GM21423 (cell line): ENCODE results near the gene NSMCE1.

Experiments
- ATAC-seq: cut with Tn5 transposase; IDR thresholded peaks from one replicate; pipeline ENCODE4 v1.9.1; 2021; ENCODE audit warnings: mild to moderate bottlenecking, moderate library complexity; ENCODE audit not compliant: unreplicated experiment

NSMCE1 gene, protein sequence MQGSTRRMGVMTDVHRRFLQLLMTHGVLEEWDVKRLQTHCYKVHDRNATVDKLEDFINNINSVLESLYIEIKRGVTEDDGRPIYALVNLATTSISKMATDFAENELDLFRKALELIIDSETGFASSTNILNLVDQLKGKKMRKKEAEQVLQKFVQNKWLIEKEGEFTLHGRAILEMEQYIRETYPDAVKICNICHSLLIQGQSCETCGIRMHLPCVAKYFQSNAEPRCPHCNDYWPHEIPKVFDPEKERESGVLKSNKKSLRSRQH

DNA sequence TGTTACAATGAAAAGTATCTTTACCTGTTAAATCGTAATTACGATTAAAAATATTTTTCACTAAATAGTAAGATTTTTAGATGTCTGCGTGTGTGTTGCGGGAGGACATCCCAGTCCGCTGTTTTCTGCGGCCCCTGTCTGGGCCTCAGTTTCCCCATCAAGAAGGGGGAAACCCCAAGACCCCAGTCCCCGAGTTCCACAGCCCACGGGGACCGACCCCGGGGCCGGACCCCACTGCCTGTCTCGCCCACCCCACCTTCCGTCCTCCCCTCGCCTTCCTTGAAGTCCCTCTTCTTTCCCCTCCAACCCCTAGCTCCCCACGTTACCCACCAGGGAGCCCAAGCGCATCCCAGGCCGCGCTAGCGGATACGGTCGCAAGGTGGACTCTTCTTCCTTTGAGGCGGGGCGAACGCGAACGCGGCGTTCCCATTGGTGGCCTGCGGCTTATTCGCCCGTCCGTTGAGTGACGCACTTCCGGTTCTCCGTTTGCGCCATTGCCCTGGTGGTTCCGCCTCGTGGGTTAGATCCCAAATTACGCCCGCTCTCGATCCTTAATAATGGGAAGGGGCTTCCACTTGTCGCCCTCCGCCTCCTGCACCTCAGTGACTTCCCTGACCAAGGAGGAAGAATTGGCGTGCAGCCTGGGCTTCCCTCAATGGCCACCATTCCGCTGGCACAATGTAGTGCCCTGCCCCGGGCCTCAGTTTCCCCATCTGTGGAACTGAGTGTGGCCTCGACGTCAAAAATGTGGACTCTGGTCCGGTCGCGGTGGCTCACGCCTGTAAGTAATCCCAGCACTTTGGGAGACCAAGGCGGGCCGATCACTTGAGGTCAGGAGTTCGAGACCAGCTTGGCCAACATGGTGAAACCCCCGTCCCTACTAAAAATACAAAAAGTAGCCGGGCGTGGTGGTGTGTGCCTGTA is at the start of gene NSMCE1:
Gene NSMCE1, minus strand, starts transcription at position 397 of the 924 bp plus-strand sequence. CDS start 11,202 bp downstream, outside the sequence.
- peak; percentile 94 for ATAC-seq

DNA sequence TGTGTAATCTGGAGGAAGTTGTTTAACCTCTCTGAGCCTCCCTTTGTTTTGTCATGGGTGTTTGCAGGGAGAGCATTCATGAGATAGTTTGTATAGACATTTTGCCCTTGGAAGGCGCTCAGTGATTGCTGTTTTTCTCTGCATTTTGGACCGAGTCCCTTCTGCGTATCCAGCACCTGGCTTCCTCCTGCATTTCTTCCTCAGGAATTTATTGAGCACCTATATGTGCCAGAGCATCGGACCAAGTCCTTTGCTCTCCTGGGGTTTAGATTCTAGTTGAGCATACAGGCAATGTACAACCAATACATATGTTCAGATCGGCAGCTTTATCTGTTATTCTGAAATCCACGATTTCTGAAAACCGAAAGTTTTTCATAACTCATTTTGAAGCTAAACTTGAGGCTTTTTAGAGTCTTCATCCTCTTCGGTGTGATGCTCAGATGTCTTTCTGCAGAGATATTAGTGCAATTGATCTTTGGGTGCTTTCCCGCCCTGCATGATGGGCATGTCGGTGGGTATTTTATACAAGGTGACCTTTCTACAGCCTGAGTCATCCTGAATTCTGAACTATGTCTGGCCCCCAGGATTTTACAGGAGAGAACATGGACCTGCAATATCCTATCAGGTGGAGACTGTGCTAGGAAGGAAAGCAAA is 49.3 kb upstream of the NSMCE1 start:
- no peak for ATAC-seq

DNA sequence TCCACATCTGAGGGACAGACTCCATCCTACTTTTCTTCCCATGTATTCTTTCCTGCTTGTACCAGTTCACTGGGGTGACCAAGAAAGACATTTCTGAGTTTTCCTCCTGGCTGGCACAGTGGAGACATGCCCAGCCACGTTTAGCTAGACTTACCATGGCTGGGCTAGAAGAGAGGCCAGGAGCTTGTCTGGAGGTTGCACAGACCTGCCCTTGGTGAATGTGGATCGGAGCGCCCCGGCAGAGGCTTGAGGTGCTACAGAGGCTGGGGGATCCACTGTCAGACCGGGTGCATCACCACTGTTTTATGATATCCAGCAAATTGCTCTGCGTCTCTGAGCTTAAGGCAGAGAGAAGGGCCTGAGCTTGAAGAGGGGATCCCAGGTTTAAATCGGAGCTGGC is 48.7 kb upstream of the NSMCE1 start:
- no peak for ATAC-seq

DNA sequence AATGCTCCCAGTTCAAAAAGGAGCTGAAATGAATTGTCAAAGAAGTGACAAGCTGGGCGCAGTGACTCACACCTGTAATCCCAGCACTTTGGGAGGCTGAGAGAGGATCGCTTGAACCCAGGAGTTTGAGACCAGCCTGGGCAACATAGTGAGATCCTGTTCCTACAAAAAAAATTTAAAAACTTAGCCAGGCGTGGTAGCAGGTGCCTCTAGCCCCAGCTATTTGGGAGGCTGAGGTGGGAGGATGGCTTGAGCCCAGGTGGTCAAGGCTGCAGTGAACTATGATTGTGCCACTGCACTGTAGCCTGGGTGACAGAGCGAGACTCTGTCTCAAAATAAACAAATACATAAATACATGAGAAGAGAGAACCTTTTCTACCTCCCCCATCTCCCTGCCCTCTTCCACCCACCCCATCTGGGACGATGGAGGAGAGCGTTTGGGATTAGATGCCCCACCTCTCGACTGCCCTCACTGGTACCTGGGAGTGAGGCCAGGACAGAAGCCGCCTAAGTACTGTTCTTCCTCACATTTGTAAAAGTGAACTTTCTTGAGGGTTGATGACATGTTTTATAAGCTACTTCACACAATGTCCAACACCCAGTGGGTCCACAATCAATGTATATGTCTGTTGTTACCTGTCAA is 47.6 kb upstream of the NSMCE1 start:
- ATAC-seq = no peak

DNA sequence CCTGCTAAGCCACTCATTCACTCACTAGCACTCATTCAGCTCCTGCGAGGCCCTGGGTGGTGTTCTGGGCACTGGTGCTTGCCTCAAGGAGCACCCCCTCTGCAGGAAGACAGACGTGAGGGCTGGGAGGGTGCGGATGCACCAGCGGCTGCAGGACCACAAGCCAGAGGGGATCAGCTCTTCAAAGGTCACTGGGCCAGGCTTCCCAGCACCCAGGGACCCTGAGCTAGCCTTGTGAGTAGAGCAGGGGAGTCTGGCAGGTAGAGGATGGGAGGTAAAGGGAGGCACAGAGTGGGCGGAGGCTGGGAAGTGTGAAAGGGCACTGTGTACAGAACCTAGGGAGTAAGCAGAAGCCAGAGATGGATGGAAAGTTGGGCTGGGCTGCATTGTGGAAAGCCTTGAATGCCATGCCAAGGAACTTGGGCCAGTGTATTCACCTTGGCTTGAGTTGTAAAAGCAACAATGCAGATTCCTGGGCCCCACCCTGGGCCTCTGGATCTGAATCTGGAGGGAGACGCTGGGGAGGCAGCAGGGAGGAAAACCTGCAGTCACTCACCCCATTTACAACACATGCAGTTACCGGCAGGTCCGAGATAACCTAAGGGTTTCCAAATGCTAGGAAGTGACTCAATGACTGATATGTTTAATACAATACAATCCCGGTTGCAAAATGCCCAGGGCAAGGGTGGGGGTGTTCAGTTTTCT is 46.9 kb upstream of the NSMCE1 start:
- no peak for ATAC-seq

DNA sequence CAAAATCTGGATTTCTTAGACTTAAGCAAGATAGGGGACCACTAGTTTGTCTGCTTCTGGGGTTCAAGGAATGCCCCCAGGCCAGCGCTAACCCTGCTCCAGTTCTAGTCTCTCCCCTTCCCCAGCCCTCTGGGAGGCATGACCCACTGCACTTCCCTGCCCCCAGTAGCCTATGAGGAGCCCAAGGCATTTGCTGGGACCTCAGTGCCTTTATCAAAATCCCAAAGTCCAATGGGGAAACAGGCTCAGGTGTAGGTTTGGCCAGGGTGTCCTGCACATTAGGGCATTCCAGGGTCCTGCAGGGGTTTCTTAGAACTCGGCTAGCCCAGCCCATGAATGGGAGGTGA is 46.4 kb upstream of the NSMCE1 start:
- no peak for ATAC-seq

DNA sequence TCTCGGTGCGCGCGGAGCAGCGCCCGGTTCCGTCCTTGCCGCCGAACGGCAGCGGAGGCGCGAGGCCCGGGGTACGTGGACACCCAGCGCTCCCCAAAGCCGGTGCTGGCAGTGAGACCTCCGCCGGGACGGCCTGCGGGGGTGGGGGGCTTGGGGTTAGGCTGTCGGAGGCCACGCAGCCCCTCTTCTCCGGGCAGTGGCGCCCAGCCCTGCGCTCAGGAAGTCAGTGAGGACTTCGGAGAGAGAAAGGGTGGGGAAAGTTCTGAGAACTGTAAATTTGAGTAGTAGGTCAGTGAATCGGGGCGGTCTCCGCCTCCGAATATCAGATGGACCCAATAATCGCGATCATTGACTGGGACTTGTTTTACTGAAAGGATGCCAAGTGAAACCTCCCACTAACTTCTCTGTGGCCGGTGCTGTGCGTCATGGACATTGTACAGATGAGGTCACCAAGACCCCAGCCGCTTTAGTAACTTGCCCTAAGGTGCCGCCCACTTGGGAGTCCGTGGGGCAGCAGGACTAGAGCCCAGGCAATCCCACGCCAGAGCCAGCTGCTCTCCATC is 45.7 kb upstream of the NSMCE1 start:
- ATAC-seq = no peak

DNA sequence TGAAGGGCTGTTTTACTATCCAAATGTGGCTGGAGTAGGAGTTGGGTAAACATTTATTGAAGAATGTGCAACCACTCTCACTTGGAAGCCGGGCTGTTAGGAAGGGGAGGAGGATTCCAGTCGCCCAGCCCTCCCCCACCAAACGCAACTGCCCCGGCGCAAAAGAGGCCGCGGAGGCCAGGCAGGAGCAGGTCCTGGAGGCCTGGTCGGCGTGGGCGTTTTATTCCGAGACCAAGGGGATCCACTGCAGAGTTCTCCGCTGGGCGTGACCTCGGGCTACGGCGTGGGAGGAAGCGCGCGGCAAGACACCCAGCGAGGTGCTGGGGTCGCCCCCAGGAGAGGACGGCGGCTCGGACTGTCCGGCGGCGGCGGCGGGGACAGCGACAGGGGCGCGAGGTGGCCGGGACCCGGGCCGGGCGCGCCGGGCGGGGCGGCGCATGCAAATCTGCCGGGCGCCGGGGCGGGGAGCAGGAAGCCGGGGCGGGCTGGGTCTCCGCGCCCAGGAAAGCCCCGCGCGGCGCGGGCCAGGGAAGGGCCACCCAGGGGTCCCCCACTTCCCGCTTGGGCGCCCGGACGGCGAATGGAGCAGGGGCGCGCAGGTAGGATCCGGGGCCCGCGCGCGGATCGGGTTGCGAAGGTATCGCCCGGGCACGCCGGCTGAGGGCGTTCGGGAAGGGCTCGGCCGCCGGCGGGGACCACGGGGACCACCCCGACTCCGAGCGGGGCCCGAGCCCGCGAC is 45.0 kb upstream of the NSMCE1 start, which contains the start of gene IL4R:
Gene IL4R, plus strand, starts transcription at position 553 of the 739 bp plus-strand sequence. CDS start 26,230 bp downstream, outside the sequence.
- peak; percentile 53 for ATAC-seq

DNA sequence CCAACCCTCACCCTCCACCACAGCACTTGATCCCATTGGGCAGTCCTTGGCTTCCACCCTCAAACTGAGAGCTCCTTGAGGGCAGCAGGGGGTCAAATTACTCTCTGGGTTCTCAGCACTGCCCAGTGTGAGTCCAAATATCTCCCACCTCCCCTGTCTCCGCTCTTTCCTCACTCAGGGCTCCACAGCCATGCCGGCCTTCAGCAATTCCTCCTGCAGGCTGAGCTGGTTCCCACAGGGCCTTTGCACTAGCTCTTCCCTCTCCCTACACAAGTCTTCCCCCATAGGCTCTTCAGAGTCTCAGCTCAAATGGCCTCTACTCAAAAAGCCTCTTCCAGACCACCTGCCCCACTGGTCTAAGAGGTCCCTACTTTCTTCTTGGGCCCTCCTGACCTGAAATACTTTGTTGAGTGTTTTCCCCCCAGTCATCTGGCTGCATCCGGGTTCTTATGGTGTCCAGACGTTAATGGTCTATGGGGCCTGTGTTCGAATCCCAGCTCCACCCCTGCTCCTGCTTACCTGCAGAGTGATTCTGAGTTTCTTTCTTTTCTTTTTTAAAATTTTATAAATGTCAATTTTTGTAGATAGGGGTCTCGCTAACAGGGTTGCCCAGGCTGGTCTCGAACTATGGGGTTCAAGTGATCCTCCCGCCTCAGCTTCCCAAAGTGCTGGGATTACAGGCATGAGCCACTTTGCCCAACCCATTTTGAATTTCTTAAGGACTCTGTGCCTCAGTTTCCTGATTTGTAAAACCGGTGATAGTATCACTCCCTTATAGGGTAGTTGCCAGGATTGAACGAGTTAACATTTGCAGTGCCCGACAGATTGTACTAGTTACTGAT is 44.2 kb upstream of the NSMCE1 start:
- no peak for ATAC-seq

DNA sequence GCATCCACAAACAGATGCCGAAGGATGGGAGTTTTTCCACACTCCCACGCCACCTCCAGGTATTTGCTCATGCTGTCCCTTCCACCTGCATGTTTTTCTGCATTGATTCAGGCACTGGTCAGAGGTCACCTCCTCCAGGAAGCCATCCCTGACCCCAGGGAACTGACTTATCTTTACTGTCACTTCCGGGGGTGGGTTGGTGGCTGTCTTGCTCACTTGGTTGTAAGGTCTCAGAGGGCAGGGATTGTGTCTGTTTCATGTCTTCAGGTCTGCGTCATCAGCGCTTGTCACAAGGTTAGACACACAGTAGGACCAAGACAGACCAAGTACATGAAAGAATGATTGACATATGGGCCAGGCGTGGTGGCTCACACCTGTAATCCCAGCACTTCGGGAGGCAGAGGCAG is 43.3 kb upstream of the NSMCE1 start:
- ATAC-seq = no peak

DNA sequence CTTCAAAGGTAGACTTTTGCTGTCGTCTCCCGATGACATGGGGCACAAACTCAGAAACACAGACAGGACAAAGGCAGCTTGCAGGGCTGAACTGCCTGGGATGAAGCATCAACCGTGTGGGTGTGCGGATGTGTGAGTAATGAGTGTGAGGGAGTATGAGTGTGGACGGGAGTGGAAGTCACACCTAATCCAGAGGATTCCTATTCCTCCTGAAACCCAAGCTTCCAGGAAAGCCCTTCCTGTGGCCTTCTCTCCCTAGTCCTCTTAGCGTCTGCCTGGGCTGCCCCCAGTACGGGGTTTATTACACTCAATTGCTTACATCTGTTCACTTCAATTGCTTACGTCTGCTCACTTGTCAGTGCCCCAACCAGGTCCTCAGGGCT is 42.9 kb upstream of the NSMCE1 start:
- no peak for ATAC-seq

DNA sequence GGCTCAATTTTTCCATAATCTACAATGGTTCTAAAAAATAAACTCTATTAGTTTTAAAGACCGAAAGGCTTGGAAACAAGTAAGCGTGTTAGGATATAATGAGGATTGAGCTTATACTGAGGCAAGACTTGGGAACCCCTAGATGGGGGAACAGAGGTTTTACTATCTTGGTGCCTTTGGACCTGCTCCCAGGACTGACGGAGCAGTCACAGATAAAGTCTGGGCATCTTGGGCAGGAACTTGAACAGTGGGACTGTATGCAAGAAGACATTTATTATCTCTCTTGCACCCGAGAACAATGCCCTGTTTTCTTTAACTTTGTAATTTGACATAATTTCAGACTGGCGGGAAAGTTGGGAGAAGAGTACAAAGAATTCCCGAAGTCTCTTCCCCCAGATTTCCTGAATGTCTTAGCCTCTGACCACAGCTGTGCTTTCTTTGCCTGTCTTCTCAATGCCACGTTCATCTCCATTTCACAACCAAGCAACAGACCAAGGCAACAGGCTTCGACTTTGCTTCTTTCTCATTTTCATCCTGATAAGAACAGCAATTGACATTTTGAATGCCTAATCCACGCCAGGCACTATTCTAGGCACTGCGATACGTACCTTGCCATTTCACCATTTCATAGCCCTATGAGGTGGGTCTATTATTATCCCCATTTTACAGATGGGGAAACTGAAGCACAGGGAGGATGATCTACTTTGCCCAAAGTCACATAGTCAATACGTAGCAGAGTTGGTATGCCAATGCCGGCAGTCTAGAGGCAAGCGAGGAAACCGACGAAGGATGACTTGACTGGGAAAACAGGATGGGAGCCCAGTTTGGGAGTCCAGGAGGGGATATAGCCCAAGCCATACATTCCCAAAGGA is 42.2 kb upstream of the NSMCE1 start:
- ATAC-seq = no peak

DNA sequence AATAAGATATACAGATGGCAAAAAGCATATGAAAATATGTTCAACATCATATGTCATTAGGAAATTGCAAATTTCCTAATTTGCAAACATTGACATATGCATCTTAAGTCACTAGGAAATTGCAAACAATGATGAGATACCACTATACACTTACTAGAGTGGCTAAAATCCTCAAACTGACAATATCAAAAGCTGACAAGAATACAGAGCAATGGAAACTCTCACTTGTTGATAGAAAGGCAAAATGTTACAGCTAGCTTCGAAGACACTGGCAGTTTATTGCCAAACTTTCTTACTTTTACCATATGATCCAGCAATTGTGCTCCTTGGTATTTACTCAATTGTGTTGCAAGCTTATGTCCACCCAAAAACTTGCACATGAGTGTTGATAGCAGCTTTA is 40.2 kb upstream of the NSMCE1 start:
- no peak for ATAC-seq

DNA sequence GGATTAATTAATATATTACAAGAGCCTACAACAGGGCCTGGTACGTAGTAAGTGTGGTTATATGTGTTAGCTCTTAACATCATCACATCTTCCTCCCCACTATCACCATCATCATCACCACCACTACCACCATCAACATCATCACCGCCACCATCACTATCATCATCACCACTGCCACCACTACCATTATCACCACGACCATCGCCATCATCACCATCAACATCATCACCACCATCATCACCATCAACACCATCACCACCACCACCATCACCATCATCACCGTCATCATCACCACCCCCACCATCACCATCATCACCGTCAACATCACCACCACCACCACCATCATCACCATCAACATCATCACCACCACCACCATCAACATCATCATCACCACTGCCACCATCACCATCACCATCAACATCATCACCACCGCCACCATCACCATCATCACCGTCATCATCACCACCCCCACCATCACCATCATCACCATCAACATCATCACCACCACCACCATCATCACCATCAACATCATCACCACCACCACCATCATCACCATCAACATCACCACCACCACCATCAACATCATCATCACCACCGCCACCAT is 37.4 kb upstream of the NSMCE1 start:
- no peak for ATAC-seq

DNA sequence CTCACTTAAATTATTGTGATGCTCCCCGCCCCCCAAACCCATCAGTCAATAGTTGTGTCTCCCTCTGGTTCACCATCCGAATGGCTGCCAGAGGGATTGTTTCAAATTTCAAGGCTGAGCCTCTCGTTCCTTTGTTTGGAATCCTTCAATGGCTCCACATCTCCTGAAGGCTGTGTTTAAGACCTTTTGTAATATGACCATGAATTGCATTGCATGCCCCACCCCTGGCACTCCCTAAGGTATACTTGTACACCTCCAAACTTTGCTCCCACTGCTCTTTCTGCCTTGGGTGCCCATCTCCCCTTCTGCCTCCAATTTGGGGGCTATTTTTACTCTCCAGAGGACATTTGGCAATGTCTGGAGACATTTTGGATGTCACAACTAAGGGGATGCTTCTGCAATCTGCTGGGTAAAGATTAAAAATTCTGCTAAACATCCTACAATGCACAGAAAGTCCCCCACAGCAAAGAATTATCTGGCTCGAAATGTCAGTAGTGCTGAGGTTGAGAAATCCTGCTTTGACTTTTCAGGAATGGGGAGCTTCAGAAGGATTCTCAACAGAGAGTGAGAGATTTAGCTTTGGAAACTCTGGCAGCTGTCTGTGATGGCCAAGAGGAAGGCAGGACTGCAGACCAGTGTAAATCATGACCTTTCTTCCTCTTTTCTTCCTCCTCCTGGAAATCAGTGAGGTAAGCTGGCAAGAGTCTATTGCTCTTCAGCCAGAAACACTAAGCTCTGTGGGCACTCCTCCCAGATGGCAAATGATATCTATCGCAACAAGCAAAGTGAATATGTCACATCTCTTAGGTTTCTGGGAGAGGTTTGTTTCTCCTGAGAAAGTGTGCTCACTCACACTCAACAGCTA is 36.5 kb upstream of the NSMCE1 start:
- no peak for ATAC-seq

DNA sequence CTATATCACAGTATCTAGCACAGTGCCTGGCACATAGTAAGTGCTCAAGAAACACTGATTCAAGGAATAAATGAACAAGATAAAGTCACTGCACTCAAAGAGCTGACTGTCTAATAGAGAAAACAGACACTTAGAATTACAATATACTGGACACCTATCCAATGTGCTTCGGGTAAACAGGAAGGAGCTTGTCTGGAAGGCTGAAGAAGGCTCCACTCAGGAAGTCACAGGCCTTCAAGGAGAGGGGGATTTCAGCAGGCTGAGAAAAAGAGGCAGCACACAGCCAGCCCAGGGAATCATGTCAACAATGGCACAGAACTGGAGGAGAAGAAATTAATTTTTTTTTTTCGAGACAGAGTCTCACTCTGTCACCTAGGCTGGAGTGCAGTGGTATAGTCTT is 35.5 kb upstream of the NSMCE1 start:
- no peak for ATAC-seq
